Stimulated activated CD4-positive, alpha-beta T cell treated with anti-CD3 and anti-CD28 coated beads, Interleukin-1b, Interleukin-23, amount 100 ng/mL, for 24 hours (primary cell): ENCODE measurements around the gene POLR2A.
"Not testable (repeated sequence)": the region's sequence is repeated elsewhere in the genome, so short reads cannot be mapped to it uniquely, and the experiment has no call there.

Source experiments
- DNase-seq, 4 experiments: peaks; one replicate each; pipeline ENCODE4 v3.0.0-alpha.2; 2020; ENCODE audit warnings: low read depth in 4 of 4, low spot score in 1 of 4

Gene POLR2A

DNA sequence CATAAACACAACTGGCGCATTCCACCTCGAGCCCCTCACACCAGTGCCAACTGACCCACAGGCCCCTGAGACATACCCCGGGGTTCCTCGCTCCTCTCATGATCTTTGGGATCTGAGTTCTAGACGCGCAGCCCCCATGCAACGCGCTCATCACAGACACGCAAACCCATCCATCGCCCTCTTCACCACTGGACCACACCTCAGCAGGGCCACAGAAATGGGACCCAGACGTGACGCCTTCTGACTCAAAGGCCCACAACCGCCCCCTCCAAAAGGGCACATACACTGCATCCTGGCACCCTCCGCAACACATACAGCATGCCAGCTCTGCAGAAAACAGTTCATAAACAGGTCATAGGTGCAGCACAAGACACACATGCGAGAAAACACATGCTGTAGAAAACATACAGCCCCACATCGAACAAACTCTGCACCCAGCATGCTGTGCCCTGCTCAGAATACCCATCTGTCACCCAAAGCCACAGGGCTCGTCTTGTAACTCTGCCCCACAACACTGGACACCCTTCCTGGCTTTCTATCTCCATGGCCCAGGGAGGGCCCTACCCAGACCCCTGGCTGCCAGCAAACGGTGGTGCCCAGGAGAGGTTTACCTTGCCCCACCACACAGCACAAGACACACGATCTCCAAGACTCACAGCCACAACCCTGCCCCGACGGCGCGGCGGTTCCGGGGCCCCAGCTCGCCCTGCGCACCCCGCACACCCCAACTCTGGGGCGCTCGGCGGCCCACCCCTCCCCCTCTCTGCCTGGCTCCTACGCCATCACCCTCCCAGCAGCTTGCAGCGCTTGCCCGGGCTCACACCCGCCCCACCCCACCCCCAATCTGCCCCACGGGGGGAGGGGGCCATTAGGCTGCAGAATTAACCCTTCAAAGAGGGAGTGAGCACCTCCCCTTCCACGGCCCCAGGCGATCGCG is 5.6 kb upstream of the POLR2A start:
- DNase-seq = peak in 3 of 4 experiments; percentile 24 to 41 (median 35)

DNA sequence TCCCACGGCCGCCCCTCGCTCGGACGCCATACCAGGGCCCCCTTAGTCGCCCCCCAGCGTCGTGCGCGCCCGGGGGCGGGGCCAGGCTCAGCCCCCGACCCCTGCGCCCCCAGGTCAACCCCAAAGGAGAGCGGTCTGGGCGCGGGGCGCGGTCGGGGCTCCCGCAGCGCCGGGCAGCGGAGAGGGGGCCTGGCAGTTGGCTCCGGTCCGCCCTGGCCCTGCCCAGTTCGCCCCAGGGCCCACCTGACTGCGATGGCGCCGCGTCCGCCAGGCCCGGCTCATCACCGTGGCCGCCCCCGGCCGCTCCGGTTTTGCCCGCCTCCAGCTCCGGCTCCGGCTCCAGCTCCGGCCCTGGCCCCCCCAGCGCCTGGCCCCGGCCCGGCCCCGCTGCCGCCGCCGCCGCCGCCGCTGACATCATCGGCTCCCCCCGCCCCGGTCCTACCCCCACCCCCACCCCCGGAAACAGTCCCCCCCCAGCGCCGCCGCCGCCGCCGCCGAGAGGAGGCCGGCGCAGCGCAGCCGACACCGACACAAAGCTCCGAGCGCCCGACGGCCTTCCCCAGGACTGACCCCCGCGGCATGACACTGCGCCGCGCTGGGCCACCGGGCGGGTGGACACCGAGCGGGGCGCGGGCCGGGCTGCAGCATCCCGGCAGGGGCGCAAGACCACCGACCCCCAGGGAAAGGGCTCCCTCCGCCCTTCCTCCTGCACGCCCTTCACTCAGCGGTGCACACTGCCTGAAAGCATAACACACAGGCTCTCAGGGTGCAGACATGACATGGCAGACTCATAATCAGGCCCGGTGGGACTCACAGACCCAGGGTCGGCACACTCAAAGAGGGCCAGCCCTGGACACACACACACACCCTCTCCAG is 4.7 kb upstream of the POLR2A start, which contains the start of gene ZBTB4:
ZBTB4 (minus strand) TSS at position 419 of the 876 bp plus-strand sequence. CDS start 12,830 bp downstream, outside the sequence.
- peak in 3 of 4 experiments; percentile 36 to 43 (median 40) for DNase-seq

DNA sequence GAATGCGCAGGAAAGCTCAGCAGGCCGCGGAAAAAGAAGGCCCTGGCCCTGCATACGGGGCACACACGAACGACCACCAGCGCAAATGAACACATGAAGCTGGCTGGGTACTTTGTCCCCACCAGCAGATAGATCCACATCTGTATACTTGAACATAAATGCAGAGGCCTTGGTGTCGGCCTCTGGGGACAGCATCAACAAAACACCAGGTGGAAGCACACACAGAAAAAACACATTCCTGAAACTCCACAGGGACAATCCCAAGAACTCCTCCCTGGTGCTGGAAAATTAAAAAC is 4.1 kb upstream of the POLR2A start:
- no peak for DNase-seq

DNA sequence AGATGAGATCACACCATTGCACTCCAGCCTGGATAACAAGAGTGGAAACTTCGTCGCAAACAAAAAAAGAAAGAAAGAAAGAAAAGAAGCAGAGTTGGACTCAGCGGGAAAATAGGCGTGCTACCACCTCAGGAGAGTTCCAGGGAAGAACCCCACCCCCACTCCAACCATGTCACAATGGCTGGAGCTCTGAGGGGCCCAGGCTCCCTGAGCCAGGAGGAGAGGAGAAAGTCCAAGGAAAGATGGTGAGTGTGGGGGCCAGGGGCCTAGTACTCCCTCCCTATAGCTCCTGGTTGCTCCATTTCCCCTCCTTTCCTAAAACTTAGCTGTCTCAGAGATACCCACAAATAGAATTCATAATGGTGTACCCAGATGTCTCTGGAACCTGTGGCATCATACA is 2.9 kb upstream of the POLR2A start, which contains the start of gene SLC35G6:
SLC35G6 (plus strand) TSS at position 172 of the 400 bp plus-strand sequence; CDS start at position 243, 71 bp downstream.
- not testable (repeated sequence) for DNase-seq

DNA sequence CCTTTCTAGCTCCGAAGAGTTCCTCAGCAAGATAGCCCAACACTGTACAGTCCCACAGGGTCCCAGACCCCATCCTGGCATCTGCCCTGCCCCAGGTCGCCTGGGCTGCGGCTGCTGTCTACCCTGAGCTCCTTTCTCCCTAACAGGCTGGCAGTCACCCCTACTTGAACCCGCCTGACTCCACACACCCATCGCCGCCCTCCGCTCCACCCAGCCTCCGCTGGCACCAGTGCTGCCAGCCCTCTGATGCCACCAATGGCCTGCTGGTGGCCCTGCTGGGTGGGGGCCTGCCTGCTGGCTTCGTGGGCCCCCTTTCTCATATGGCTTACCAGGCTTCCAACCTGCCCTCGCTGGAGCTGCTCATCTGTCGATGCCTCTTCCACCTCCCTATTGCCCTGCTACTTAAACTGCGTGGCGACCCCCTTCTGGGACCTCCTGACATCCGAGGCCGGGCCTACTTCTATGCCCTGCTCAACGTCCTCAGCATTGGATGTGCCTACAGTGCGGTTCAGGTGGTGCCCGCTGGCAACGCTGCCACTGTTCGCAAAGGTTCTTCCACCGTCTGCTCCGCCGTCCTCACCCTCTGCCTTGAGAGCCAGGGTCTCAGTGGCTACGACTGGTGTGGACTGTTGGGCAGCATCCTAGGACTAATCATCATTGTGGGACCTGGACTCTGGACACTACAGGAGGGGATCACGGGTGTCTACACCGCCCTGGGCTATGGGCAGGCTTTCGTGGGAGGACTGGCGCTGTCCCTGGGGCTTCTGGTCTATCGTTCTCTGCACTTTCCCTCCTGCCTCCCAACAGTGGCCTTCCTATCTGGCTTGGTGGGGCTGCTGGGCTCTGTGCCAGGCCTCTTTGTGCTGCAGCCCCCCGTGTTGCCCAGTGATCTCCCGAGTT is 2.1 kb upstream of the POLR2A start:
- DNase-seq = not testable (repeated sequence)

DNA sequence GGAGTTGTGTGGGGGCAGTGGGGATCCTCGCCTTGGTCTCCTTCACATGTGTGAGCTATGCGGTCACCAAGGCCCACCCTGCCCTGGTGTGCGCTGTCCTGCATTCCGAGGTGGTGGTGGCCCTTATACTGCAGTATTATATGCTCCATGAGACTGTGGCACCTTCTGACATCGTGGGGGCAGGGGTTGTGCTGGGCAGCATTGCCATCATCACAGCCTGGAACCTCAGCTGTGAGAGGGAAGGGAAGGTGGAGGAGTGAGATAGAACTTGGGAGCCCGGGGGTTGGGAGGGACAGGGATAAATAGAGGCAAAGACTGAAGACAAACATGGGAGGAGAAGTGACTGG is 1.5 kb upstream of the POLR2A start:
- not testable (repeated sequence) for DNase-seq

DNA sequence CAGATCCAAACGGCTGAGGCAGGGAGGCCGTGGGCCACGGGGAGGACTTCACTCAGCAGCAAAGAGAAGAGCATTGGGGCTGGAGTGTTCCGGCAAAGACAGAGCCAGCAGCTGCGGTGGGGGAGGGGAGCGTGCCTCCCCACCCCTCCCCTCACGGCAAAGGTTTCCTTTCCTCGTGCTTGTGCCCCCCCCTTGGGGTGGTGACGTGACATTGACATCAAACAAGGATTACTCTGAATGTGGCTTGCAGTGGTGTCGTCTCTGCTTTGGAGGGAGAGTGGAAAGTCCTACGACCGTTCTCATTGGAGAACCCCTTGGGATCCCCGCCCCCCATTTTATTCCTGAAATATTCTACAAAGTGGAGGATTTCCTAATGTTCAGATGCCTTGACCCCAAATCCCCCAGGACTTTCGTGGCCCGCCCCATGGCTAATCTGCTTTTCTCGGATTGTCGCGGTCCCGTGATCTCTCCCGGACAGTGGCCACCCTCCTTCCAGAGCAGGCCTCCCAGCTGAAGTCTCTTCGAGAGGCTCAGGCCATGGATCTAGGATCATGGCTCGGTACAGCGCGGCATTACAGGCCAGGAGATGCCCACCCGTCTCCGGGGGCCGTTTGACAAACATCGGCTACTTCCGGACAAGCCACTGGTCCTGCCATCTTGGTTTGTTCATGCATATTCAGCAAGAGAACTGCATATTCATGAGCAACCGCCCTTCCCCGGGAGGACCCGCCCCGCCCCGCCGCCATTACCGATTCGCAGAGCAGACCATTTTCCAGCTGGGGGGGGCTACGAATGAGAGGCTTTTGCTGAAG is 705 bp upstream of the POLR2A start:
- peak; percentile 85 to 91 (median 86) for DNase-seq

DNA sequence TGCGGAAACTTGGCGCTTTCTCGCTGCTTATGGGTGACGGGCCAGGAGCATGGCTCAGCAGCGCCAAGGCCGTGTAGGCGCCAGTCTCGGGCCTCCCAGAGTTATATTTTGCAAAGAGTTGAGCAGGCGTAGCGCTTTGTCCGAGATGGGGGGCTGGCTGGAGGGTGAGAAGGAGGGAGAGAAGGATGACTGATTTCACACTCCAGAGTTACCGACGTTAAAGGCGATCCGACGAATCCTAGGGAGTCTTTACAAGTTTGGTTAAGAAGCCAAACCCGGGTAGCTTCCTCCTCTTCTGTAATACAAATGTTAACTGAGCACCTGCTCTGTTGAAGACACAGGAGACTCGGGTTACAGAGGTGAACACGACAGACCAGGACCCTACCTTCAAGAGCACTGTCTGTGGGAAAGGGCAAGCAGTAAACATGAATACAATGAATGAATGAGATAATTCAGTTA is 782 bp downstream of the POLR2A start:
- no peak for DNase-seq

DNA sequence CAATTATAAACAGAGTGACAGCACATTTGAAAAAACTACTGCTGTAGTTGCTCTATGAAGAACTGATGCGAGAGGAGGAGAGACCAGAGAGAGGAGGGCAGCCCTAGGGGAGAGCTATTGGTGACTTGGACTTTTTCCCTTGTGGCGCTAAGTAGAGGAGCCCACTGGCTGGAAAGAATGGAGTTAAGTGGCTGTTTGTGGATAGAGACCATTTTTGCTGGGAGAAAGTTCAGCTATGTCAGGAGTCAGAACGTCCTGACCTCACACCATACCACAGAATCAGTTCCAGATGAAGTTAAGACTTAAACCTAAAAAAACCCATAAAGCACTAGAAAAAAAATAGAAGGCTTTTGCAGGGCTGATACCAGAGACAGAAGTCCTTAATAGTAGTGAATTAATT is 2.0 kb downstream of the POLR2A start:
- DNase-seq = no peak

DNA sequence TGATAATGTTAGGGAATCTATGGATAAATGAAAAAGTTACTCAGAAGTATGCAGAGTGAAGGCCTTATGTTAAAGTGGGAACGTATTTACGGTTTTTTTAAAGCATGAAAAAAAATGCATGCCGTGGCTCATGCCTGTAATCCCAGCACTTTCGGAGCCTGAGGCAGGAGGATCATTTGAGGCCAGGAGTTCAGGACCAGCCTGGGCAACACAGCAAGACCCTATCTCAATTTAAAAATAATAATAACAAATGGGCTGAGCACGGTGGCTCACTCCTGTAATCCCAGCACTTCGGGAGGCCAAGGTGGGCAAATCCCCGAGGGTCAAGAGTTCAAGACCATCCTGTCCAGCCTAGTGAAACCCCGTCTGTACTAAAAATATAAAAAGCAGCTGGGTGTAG is 6.0 kb downstream of the POLR2A start:
- DNase-seq = no peak

DNA sequence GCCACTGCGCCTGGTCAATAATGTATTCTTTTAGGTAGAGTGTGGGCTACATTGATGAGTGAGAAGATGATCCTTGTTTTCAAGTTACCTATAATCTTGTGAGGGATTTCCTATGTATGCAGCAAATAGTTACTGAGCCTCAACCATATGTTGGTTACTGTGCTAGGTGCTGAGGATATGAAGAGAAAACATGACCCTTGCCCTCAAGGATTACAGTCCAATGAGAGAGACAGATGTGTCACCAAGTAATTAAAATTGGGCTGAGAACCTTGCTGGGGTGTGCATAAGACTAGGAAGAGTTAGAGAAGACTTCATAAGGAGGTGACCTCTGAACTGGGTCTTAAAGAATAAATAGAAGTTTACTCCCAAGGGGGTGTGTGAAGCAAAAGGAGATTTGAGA is 7.4 kb downstream of the POLR2A start:
- DNase-seq = no peak

DNA sequence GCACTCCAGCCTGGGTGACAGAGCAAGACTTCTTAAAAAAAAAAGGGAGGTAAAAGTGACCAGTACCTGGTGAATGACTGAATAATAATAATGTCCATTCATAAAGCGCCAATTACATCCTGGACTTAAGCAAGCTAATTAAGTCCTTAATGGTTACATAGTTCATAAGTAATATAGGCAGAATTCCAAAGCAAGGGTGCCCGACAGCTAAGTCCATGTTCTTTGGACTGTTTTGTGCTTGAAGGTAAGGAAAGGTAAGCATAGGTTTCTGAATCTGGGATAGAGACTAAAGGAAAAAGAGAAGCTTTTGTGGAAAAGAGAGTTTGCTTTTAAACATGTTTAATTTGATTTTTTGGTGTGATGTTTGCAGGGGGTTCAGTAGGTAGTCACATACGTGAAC is 9.8 kb downstream of the POLR2A start:
- DNase-seq = no peak

DNA sequence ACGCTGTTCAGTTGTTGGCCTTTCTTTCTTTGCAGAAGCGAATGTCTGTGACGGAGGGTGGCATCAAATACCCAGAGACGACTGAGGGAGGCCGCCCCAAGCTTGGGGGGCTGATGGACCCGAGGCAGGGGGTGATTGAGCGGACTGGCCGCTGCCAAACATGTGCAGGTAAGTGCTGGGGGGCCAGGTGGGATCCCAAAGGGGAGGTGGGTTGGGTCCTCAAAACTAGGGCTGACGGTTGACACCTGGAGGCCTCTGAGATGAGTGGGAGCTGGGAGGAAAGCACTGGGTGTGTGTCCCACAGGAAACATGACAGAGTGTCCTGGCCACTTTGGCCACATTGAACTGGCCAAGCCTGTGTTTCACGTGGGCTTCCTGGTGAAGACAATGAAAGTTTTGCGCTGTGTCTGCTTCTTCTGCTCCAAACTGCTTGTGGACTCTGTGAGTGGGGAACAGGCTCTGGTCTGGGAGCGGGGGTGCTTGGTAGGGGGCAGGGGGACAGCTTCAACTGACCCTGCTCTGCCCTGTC is 11.8 kb downstream of the POLR2A start:
- DNase-seq = no peak

DNA sequence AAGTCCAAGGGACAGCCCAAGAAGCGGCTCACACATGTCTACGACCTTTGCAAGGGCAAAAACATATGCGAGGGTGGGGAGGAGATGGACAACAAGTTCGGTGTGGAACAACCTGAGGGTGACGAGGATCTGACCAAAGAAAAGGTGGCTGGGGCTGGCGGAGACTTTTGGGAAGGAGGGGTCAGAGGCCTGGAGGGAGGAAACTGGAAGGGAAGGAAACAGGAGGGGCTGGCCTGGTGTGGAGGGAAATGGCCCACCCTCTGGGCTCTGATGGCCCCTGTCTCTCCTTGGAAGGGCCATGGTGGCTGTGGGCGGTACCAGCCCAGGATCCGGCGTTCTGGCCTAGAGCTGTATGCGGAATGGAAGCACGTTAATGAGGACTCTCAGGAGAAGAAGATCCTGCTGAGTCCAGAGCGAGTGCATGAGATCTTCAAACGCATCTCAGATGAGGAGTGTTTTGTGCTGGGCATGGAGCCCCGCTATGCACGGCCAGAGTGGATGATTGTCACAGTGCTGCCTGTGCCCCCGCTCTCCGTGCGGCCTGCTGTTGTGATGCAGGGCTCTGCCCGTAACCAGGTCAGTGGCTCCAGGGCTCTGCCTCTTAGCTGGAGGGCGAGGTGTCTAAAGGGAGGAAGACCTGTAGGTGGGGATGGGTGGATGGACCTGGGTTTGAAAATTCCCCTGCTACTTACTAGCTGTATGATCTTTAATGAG is 12.5 kb downstream of the POLR2A start:
- no peak for DNase-seq

DNA sequence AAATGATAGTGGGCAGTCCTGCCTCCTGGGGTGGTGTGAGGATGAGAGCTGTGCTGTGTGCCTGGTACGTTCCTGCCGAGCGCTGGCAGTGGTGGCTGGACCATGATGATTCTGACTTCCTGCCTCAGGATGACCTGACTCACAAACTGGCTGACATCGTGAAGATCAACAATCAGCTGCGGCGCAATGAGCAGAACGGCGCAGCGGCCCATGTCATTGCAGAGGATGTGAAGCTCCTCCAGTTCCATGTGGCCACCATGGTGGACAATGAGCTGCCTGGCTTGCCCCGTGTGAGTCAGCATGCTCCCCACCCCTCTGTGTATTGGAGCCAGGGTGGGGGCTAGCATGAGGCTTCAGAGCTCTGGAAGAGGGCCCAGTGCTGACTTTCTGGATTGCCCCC is 13.1 kb downstream of the POLR2A start:
- no peak for DNase-seq

DNA sequence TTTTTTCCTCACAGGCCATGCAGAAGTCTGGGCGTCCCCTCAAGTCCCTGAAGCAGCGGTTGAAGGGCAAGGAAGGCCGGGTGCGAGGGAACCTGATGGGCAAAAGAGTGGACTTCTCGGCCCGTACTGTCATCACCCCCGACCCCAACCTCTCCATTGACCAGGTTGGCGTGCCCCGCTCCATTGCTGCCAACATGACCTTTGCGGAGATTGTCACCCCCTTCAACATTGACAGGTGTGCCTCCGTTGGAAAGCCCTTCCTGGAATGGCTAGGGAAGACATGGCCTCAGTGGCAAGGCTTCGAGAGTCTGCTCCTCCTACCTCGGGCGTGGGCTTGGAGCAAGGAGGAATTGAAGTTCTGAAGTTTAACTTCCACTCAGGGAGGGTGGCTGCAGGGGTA is 13.5 kb downstream of the POLR2A start:
- no peak for DNase-seq

DNA sequence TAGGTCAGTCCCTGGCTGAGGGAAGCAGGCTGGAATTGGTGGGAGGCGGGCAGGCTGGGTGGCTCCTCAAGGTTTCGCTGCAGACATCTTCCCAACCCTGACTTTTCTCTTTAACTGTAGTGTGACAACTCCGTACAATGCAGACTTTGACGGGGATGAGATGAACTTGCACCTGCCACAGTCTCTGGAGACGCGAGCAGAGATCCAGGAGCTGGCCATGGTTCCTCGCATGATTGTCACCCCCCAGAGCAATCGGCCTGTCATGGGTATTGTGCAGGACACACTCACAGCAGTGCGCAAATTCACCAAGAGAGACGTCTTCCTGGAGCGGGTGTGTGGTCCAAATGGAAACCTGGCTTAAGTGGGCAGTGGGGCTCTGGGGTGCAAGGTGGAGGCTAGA is 15.0 kb downstream of the POLR2A start:
- no peak for DNase-seq

DNA sequence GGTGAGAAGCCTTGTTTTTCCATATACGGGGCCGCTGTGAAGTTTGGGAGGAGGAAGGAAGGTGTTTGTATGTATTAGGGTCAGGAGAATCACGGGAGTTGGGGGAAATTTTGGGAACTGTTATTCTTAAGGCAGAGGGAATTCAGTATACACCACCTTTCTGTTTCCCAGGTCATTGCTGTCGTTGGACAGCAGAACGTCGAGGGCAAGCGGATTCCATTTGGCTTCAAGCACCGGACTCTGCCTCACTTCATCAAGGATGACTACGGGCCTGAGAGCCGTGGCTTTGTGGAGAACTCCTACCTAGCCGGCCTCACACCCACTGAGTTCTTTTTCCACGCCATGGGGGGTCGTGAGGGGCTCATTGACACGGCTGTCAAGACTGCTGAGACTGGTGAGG is 17.6 kb downstream of the POLR2A start:
- no peak for DNase-seq

DNA sequence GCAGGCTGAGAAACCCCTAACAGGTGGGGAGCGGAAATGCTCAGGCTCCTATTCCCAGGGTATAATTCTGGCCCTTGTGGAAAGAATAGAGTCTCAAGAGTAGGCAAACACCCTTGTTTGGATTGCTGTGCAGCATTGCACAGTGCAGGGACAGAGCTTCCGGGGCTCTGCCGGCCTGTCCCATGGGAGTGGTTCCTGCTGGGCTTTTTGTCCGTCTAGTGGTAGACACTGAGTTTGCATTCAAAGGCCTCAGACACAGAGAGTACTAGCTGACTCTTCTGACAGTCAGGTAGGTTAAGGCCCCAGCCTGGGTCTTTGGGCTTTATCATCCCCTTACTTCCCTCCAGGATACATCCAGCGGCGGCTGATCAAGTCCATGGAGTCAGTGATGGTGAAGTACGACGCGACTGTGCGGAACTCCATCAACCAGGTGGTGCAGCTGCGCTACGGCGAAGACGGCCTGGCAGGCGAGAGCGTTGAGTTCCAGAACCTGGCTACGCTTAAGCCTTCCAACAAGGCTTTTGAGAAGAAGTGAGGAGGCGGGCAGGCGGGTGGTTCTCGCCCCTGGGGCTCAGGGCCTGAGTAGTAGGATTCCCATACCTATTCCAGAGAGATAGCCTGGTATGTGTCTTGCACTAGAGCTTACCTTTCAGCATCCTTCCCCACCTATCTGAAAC is 18.1 kb downstream of the POLR2A start:
- no peak for DNase-seq
